Hepatic stellate cell (primary cell): Measurements from ENCODE around the gene MICU1.
"Not testable (repeated sequence)": the region's sequence is repeated elsewhere in the genome, so short reads cannot be mapped to it uniquely, and the experiment has no call there.

Source experiments
- DNase-seq: peaks from one replicate; pipeline ENCODE4 v3.0.0; 2011; ENCODE audit warnings: low spot score

MICU1 gene

GRCh38 chr10:72445851-72446250 is 180.0 kb downstream of the MICU1 start:
- no peak for DNase-seq

- DNase-seq: not testable (repeated sequence)
Measured at GRCh38 chr10:72442969-72443368, 182.9 kb downstream of the MICU1 start.

GRCh38 chr10:72435570-72435969 is 190.3 kb downstream of the MICU1 start:
- no peak for DNase-seq

- not testable (repeated sequence) for DNase-seq
Measured at GRCh38 chr10:72430936-72431335, 194.9 kb downstream of the MICU1 start.

- no peak for DNase-seq
Measured at GRCh38 chr10:72429931-72430330, 195.9 kb downstream of the MICU1 start.

- no peak for DNase-seq
Measured at GRCh38 chr10:72426986-72427385, 198.9 kb downstream of the MICU1 start.

GRCh38 chr10:72425133-72425532 is 200.7 kb downstream of the MICU1 start:
- DNase-seq: no peak

- DNase-seq: no peak
Measured at GRCh38 chr10:72424561-72424960, 201.3 kb downstream of the MICU1 start.

GRCh38 chr10:72423426-72423825 is 202.5 kb downstream of the MICU1 start:
- DNase-seq: no peak

- DNase-seq: no peak
Measured at GRCh38 chr10:72421885-72422540, 203.9 kb downstream of the MICU1 start.

- DNase-seq: no peak
Measured at GRCh38 chr10:72419241-72419640, 206.6 kb downstream of the MICU1 start.

- no peak for DNase-seq
Measured at GRCh38 chr10:72418679-72419078, 207.2 kb downstream of the MICU1 start.

- DNase-seq: no peak
Measured at GRCh38 chr10:72417971-72418370, 207.9 kb downstream of the MICU1 start.

GRCh38 chr10:72416661-72417060 is 209.2 kb downstream of the MICU1 start:
- no peak for DNase-seq

GRCh38 chr10:72414642-72415041 is 211.2 kb downstream of the MICU1 start:
- DNase-seq: no peak

- no peak for DNase-seq
Measured at GRCh38 chr10:72409167-72409566, 216.7 kb downstream of the MICU1 start.

GRCh38 chr10:72407927-72408600 is 217.8 kb downstream of the MICU1 start:
- no peak for DNase-seq

- DNase-seq: no peak
Measured at GRCh38 chr10:72407471-72407870, 218.4 kb downstream of the MICU1 start.

GRCh38 chr10:72395581-72395980 is 230.3 kb downstream of the MICU1 start:
- DNase-seq: not testable (repeated sequence)

GRCh38 chr10:72392571-72392970 is 233.3 kb downstream of the MICU1 start:
- no peak for DNase-seq

GRCh38 chr10:72390764-72391163 is 235.1 kb downstream of the MICU1 start:
- no peak for DNase-seq

- DNase-seq: no peak
Measured at GRCh38 chr10:72389716-72390115, 236.2 kb downstream of the MICU1 start.

- DNase-seq: no peak
Measured at GRCh38 chr10:72389014-72389413, 236.9 kb downstream of the MICU1 start.

- DNase-seq: no peak
Measured at GRCh38 chr10:72388062-72388461, 237.8 kb downstream of the MICU1 start.
